OCI-LY1 (cell line): ENCODE measurements around the gene TSSK3.
A peak's percentile ranks its signal among the peaks of the same experiment; 100 is the strongest.

Experiments used
- H2AFZ ChIP-seq: fragments of 200-600 bp; sonication (generic), shearing (Covaris generic); 2 replicates; pipeline ENCODE4 v1.6.0; 2014; ENCODE audit warnings: antibody characterized with exemption, mild to moderate bottlenecking, low read length
- H3F3A ChIP-seq: fragments of 200-600 bp; sonication (generic), shearing (Covaris generic); 2 replicates; pipeline ENCODE4 v1.6.0; 2014; ENCODE audit warnings: mild to moderate bottlenecking, antibody characterized with exemption, low read length, moderate library complexity; ENCODE audit not compliant: insufficient read depth
- H3K27ac ChIP-seq: fragments of 200-600 bp; sonication (generic); 2 replicates; pipeline ENCODE4 v1.5.1; 2014; ENCODE audit warnings: low read length, mixed run types, mild to moderate bottlenecking, low read depth; ENCODE audit not compliant: poor library complexity, severe bottlenecking
- H3K27me3 ChIP-seq: fragments of 200-600 bp; sonication (generic); 2 replicates; pipeline ENCODE4 v1.6.0; 2014; ENCODE audit warnings: antibody characterized with exemption, mild to moderate bottlenecking, low read length, moderate library complexity; ENCODE audit not compliant: insufficient read depth
- H3K36me3 ChIP-seq: fragments of 200-600 bp; sonication (generic); 2 replicates; pipeline ENCODE4 v1.6.1; 2014; ENCODE audit warnings: mild to moderate bottlenecking, antibody characterized with exemption, low read length, moderate library complexity, mixed read lengths; ENCODE audit not compliant: insufficient read depth
- H3K4me1 ChIP-seq: fragments of 200-600 bp; sonication (generic); 2 replicates; pipeline ENCODE4 v1.5.1; 2014; ENCODE audit warnings: mild to moderate bottlenecking, low read length, moderate library complexity; ENCODE audit not compliant: insufficient read depth, severe bottlenecking
- H3K4me2 ChIP-seq: fragments of 200-600 bp; sonication (generic), shearing (Covaris generic); 2 replicates; pipeline ENCODE4 v1.6.1; 2014; ENCODE audit warnings: low read length
- H3K4me3 ChIP-seq: fragments of 200-600 bp; sonication (generic); 2 replicates; pipeline ENCODE4 v1.5.1; 2014; ENCODE audit warnings: low read length, low read depth, mild to moderate bottlenecking, mixed read lengths; ENCODE audit not compliant: poor library complexity, severe bottlenecking
- H3K79me2 ChIP-seq: fragments of 200-600 bp; shearing (Covaris generic); 2 replicates; pipeline ENCODE4 v1.6.1; 2016; ENCODE audit warnings: mixed run types, low read length, mixed read lengths; ENCODE audit not compliant: insufficient read depth
- H3K9ac ChIP-seq: fragments of 200-600 bp; sonication (generic), shearing (Covaris generic); 2 replicates; pipeline ENCODE4 v1.6.1; 2014; ENCODE audit warnings: mild to moderate bottlenecking, low read length, mixed read lengths
- H3K9me2 ChIP-seq: fragments of 200-600 bp; sonication (generic), shearing (Covaris generic); 2 replicates; pipeline ENCODE4 v1.6.1; 2014; ENCODE audit warnings: low read depth, mild to moderate bottlenecking, low read length, mixed read lengths
- H3K9me3 ChIP-seq: fragments of 200-600 bp; shearing (Covaris generic); 2 replicates; pipeline ENCODE4 v1.6.1; 2014; ENCODE audit warnings: low read length, mixed read lengths
- H4K20me1 ChIP-seq: fragments of 200-600 bp; sonication (generic), shearing (Covaris generic); 2 replicates; pipeline ENCODE4 v1.6.0; 2016; ENCODE audit warnings: mild to moderate bottlenecking, low read length; ENCODE audit not compliant: insufficient read depth
- CTCF ChIP-seq: fragments of 200-600 bp; sonication (generic), shearing (Covaris generic); IDR thresholded peaks from 2 replicates; pipeline ENCODE4 v1.5.1; 2017; ENCODE audit warnings: mild to moderate bottlenecking, antibody characterized with exemption, low read length, moderate library complexity, mixed read lengths
- EZH2 ChIP-seq: fragments of 200-600 bp; sonication (generic), shearing (Covaris generic); IDR thresholded peaks from 2 replicates; pipeline ENCODE4 v1.8.0; 2017; ENCODE audit warnings: borderline replicate concordance, mixed run types, mild to moderate bottlenecking, antibody characterized with exemption, low read length, moderate library complexity, mixed read lengths

TSSK3 gene

DNA sequence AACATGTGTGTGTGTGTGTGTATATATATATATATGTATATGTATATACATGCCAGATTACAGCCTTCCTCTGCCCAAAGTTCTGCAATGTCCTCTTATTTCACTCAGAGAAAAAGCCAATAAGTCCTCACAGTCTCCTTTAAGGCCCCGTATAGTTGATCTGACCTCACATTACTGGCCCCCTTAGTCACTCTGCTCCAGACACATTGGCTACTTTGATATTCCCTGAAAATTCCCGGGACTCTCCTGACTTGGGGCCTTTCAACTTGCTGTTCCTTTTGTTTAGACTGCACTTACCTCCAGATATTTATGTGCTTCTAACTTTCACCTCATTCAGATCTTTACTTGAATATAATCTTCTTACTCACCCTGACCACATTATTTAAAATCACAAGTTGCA, 36.1 kb downstream of the TSSK3 start:
- Histone ChIP-seq H3K27ac (no peak overlapping the region), H3K4me3 (no peak overlapping the region), H3K36me3 (no peaks in the 10 kb centered on the region), H3K9me2 (no peaks in the 10 kb centered on the region), H3K79me2 (peaks cover 2% of the 10 kb centered on the region; the same call in 1 of the 2 replicates), H3K9me3 (peaks cover 3% of the 10 kb centered on the region; the same call in 1 of the 2 replicates), H3K9ac (no peak overlapping the region), H3K4me1 (peaks cover 11% of the 10 kb centered on the region), H4K20me1 (no peaks in the 10 kb centered on the region), H3K4me2 (no peak overlapping the region), H3K27me3 (no peaks in the 10 kb centered on the region), H2AFZ (no peak overlapping the region), H3F3A (no peaks in the 10 kb centered on the region)
- TF ChIP-seq EZH2 (no peak), CTCF (no peak)

- Histone ChIP-seq H2AFZ (no peak overlapping the region), H3K79me2 (no peaks in the 10 kb centered on the region), H4K20me1 (no peaks in the 10 kb centered on the region), H3K9me3 (peaks cover 3% of the 10 kb centered on the region; the same call in 1 of the 2 replicates), H3K9me2 (no peaks in the 10 kb centered on the region), H3F3A (no peaks in the 10 kb centered on the region), H3K4me3 (no peak overlapping the region), H3K27me3 (0 out of 2 replicates have a peak, but pooled peaks cover 4% of the 10 kb centered on the region), H3K9ac (no peak overlapping the region), H3K36me3 (no peaks in the 10 kb centered on the region), H3K4me1 (peaks cover 4% of the 10 kb centered on the region), H3K4me2 (no peak overlapping the region), H3K27ac (no peak overlapping the region)
- no peak for TF ChIP-seq EZH2
- no peak for TF ChIP-seq CTCF
These were observed 37.5 kb downstream of the TSSK3 start for GRCh38 chr1:32399843-32400242.

- Histone ChIP-seq H3K9me3 (peaks cover 3% of the 10 kb centered on the region; the same call in 1 of the 2 replicates), H3K36me3 (no peaks in the 10 kb centered on the region), H3F3A (no peaks in the 10 kb centered on the region), H4K20me1 (no peaks in the 10 kb centered on the region), H3K4me3 (no peak overlapping the region), H3K9me2 (no peaks in the 10 kb centered on the region), H2AFZ (no peak overlapping the region), H3K4me1 (no peaks in the 10 kb centered on the region), H3K27ac (no peak overlapping the region), H3K9ac (no peak overlapping the region), H3K4me2 (peak overlapping the region; percentile 17; the same call in 1 of the 2 replicates), H3K27me3 (0 out of 2 replicates have a peak, but pooled peaks cover 4% of the 10 kb centered on the region), H3K79me2 (no peaks in the 10 kb centered on the region)
- TF ChIP-seq EZH2, result no peak
- TF ChIP-seq CTCF, result peak; percentile 93
These were observed 38.7 kb downstream of the TSSK3 start for GRCh38 chr1:32400876-32401631.
